GM23338 (cell line): ENCODE measurements around the gene WSB2. TPM values are rescaled to one million over a fixed set of nuclear protein-coding genes. Genes with fewer than 3 reads are reported as not detected.

Source experiments
- ATAC-seq: fragments of 200-7000 bp; cut with Tn5 transposase; 3 replicates; pipeline ENCODE4 v1.9.1; 2020
- DNase-seq: peaks from one replicate; pipeline ENCODE4 v3.0.0-alpha.2; 2015; ENCODE audit warnings: low spot score
- H2AFZ ChIP-seq: fragments of 200-600 bp; sonication (generic); 2 replicates; pipeline ENCODE4 v1.8.0; 2016; ENCODE audit warnings: antibody characterized with exemption, mild to moderate bottlenecking, moderate library complexity
- H3F3A ChIP-seq: fragments of 200-600 bp; sonication (generic); replicated peaks from 2 replicates; pipeline ENCODE4 v1.8.0; 2017; ENCODE audit warnings: antibody characterized with exemption, mixed run types, low read depth
- H3K27ac ChIP-seq: fragments of 200-600 bp; sonication (generic); 2 replicates; pipeline ENCODE4 v1.6.1; 2016; ENCODE audit warnings: low read depth
- H3K27me3 ChIP-seq: fragments of 200-600 bp; sonication (generic); 2 replicates; pipeline ENCODE4 v1.8.0; 2016; ENCODE audit warnings: mild to moderate bottlenecking, mixed run types, moderate library complexity; ENCODE audit not compliant: insufficient read depth
- H3K36me3 ChIP-seq: fragments of 200-600 bp; sonication (generic); 2 replicates; pipeline ENCODE4 v1.8.0; 2016; ENCODE audit warnings: mild to moderate bottlenecking; ENCODE audit not compliant: insufficient read depth
- H3K4me1 ChIP-seq: fragments of 200-600 bp; sonication (generic); 2 replicates; pipeline ENCODE4 v1.8.0; 2016; ENCODE audit warnings: mild to moderate bottlenecking, moderate library complexity; ENCODE audit not compliant: insufficient read depth
- H3K4me2 ChIP-seq: fragments of 200-600 bp; sonication (generic); 2 replicates; pipeline ENCODE4 v1.7.1; 2017; ENCODE audit warnings: mixed run types
- H3K4me3 ChIP-seq: fragments of 200-600 bp; sonication (generic); 2 replicates; pipeline ENCODE4 v1.6.1; 2016; ENCODE audit warnings: mixed run types
- H3K79me2 ChIP-seq: fragments of 200-600 bp; sonication (generic); replicated peaks from 2 replicates; pipeline ENCODE4 v1.8.0; 2017; ENCODE audit warnings: mild to moderate bottlenecking; ENCODE audit not compliant: insufficient read depth
- H3K9me2 ChIP-seq: fragments of 200-600 bp; sonication (generic); 2 replicates; pipeline ENCODE4 v1.8.0; 2017; ENCODE audit not compliant: insufficient read depth
- H4K20me1 ChIP-seq: fragments of 200-600 bp; sonication (generic); replicated peaks from 2 replicates; pipeline ENCODE4 v1.8.0; 2017; ENCODE audit warnings: mild to moderate bottlenecking; ENCODE audit not compliant: insufficient read depth
- H3K27ac Mint-ChIP-seq: 2 replicates; pipeline ENCODE4 v1.8.0; 2020; ENCODE audit warnings: inconsistent platforms, mild to moderate bottlenecking, moderate library complexity, mixed read lengths
- H3K27me3 Mint-ChIP-seq: 3 replicates; pipeline ENCODE4 v1.8.0; 2022; ENCODE audit warnings: low read depth, mild to moderate bottlenecking, moderate library complexity, mixed read lengths, inconsistent platforms; ENCODE audit not compliant: insufficient read depth, poor library complexity
- H3K36me3 Mint-ChIP-seq: 3 replicates; pipeline ENCODE4 v1.8.0; 2021; ENCODE audit warnings: low read depth, mild to moderate bottlenecking, inconsistent platforms, moderate library complexity, mixed read lengths
- H3K4me1 Mint-ChIP-seq: 3 replicates; pipeline ENCODE4 v1.8.0; 2020; ENCODE audit warnings: mild to moderate bottlenecking, inconsistent platforms, mixed read lengths
- H3K4me3 Mint-ChIP-seq: 3 replicates; pipeline ENCODE4 v1.8.0; 2021; ENCODE audit warnings: moderate library complexity, mild to moderate bottlenecking, inconsistent platforms, mixed read lengths
- H3K9me3 Mint-ChIP-seq: 3 replicates; pipeline ENCODE4 v1.8.0; 2020; ENCODE audit warnings: moderate library complexity, mild to moderate bottlenecking, inconsistent platforms, mixed read lengths
- CREB1 ChIP-seq: fragments of 250-450 bp; sonication (Bioruptor Pico); IDR thresholded peaks from 2 replicates; pipeline ENCODE4 v1.5.0; 2020; ENCODE audit warnings: low read depth, mild to moderate bottlenecking, moderate library complexity
- CTCF ChIP-seq, 2 experiments: fragments of 200-600 bp in 1 of 2; sonication (generic) in 1 of 2; conservative IDR thresholded peaks; 2 replicates each; pipeline versions ENCODE4 v1.5.1 to v1.6.1; 2016 to 2017; ENCODE audit warnings: antibody characterized with exemption in 2 of 2, low read depth in 2 of 2, mild to moderate bottlenecking in 2 of 2, moderate library complexity in 1 of 2
- ETS1 ChIP-seq: IDR thresholded peaks from 2 replicates; pipeline ENCODE4 v1.6.1; 2016; ENCODE audit warnings: antibody characterized with exemption
- EZH2 ChIP-seq: fragments of 200-600 bp; sonication (generic); IDR thresholded peaks from one replicate; pipeline ENCODE4 v1.8.0; 2017; ENCODE audit warnings: antibody characterized with exemption, mild to moderate bottlenecking, low read depth; ENCODE audit not compliant: unreplicated experiment
- EZH2phosphoT487 ChIP-seq: fragments of 200-600 bp; sonication (generic); IDR thresholded peaks from one replicate; pipeline ENCODE4 v1.8.1; 2018; ENCODE audit warnings: antibody characterized with exemption; ENCODE audit not compliant: unreplicated experiment
- JUNB ChIP-seq: IDR thresholded peaks from one replicate; pipeline ENCODE4 v1.6.1; 2016; ENCODE audit warnings: antibody characterized with exemption; ENCODE audit not compliant: unreplicated experiment
- POLR2AphosphoS5 ChIP-seq: IDR thresholded peaks from 2 replicates; pipeline ENCODE4 v1.6.1; 2016; ENCODE audit warnings: antibody characterized with exemption, low read depth
- STAT1 ChIP-seq: IDR thresholded peaks from one replicate; pipeline ENCODE4 v1.6.1; 2016; ENCODE audit warnings: antibody characterized with exemption; ENCODE audit not compliant: unreplicated experiment
- ZNF114 ChIP-seq: fragments of 250-450 bp; sonication (Bioruptor Pico); IDR thresholded peaks from 2 replicates; pipeline ENCODE4 v1.5.0; 2020; ENCODE audit warnings: mild to moderate bottlenecking, moderate library complexity
- ZNF331 ChIP-seq: fragments of 250-450 bp; sonication (Bioruptor Pico); IDR thresholded peaks from 2 replicates; pipeline ENCODE4 v1.5.0; 2020; ENCODE audit warnings: low read depth, mild to moderate bottlenecking, moderate library complexity
- polyA plus RNA-seq: library from polyadenylated mRNA; unstranded; fragments of >200 nt; fragmentation: Nextera tagmentation; extraction: Ambion mirVana; gene quantifications from 2 replicates; pipeline ENCODE4 v1.2.1, GENCODE V29; 2016
- total RNA-seq: library from RNA; depleted of rRNA; stranded (reverse); fragments of >200 nt; shearing (Covaris generic); gene quantifications from 2 replicates; pipeline ENCODE4 v1.2.3, GENCODE V29; 2014

The WSB2 gene
- total and polyA plus RNA-seq, 2 experiments from 2014 or later, result 36.6 to 60.8 TPM

- TF ChIP-seq EZH2phosphoT487 (no peak), EZH2 (no peak), ZNF114 (no peak), JUNB (no peak), ZNF331 (no peak)
Measured at GRCh38 chr12:118013283-118013682, 47.7 kb downstream of the WSB2 start (continued).

DNA sequence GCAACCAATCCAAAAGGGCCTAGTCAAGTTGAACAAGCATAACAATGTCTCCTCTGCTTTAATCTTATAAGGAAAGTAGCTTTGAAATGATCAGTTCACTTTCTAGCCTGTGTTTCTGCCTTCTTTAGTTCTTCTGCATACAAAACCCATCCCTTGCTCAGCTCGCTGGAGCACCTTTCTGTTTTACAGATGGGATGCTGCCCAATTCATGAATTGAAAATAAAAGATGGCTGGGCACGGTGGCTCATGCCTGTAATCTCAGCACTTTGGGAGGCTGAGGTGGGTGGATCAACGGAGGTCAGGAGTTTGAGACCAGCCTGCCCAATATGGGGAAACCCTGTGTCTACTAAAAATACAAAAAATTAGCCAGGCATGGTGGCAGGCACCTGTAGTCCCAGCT lies 49.0 kb downstream of the WSB2 start:
- Mint-ChIP-seq H3K27ac (no peak overlapping the region), H3K36me3 (no peaks in the 10 kb centered on the region; the same call in 2 of the 3 replicates), H3K9me3 (no peaks in the 10 kb centered on the region), H3K27me3 (peaks cover 10% of the 10 kb centered on the region), H3K4me3 (no peak overlapping the region), H3K4me1 (peaks cover 7% of the 10 kb centered on the region; the same call in 2 of the 3 replicates)
- Histone ChIP-seq H3K27ac (no peak overlapping the region), H3K9me2 (no peaks in the 10 kb centered on the region), H4K20me1 (no peaks in the 10 kb centered on the region), H3K79me2 (peaks cover 1% of the 10 kb centered on the region), H3K36me3 (no peaks in the 10 kb centered on the region), H3F3A (no peaks in the 10 kb centered on the region), H3K4me3 (no peak overlapping the region), H3K27me3 (no peaks in the 10 kb centered on the region), H3K4me2 (no peak overlapping the region), H3K4me1 (peaks cover 7% of the 10 kb centered on the region), H2AFZ (no peak overlapping the region)
- TF ChIP-seq ZNF114 (no peak), ZNF331 (no peak)
- no peak for ATAC-seq
- DNase-seq, result no peak

DNA sequence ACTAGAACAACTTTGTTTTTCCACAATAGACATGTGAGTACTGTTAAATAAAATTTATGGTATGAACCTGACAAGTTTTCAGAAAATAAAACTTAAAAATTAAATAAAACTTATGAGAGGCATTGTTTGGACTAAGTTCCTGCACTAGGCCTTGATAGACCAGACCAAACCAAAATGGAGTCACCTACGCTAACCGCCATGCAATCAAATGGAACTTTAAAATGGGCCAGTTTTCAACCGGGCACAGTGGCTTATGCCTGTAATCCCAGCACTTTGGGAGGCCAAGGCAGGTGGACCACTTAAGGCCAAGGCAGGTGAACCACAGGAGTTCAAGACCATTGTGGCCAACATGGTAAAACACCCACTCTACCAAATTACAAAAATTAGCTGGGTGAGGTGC lies 49.6 kb downstream of the WSB2 start:
- peaks cover 7% of the 10 kb centered on the region for H3K27me3 Mint-ChIP-seq
- no peak overlapping the region for H3K4me3 ChIP-seq
- no peaks in the 10 kb centered on the region for H3F3A ChIP-seq
- H3K4me3 Mint-ChIP-seq, result no peak overlapping the region
- H3K79me2 ChIP-seq, result no peaks in the 10 kb centered on the region
- H2AFZ ChIP-seq, result no peak overlapping the region
- DNase-seq (no peak), ATAC-seq (no peak)
- no peaks in the 10 kb centered on the region for H3K9me2 ChIP-seq
- peaks cover 7% of the 10 kb centered on the region; the same call in 2 of the 3 replicates for H3K4me1 Mint-ChIP-seq
- H3K27me3 ChIP-seq, result no peaks in the 10 kb centered on the region
- no peak overlapping the region for H3K27ac ChIP-seq
- H3K4me1 ChIP-seq, result peaks cover 7% of the 10 kb centered on the region
- H3K36me3 ChIP-seq, result no peaks in the 10 kb centered on the region
- H3K9me3 Mint-ChIP-seq, result no peaks in the 10 kb centered on the region
- no peaks in the 10 kb centered on the region for H4K20me1 ChIP-seq
- TF ChIP-seq CTCF (conservative IDR thresholded peaks at IDR 0.05; ENCODE audit: low read depth in 2 of 2) (no peak), ETS1 (no peak), POLR2AphosphoS5 (no peak), CREB1 (CRISPR knock-in tag) (no peak), EZH2 (no peak), ZNF114 (no peak), ZNF331 (no peak), STAT1 (no peak)
- H3K36me3 Mint-ChIP-seq, result no peaks in the 10 kb centered on the region
- no peak overlapping the region for H3K27ac Mint-ChIP-seq
- no peak overlapping the region for H3K4me2 ChIP-seq
